HepG2 (cell line): ENCODE results near the gene ICAM2. TPM values are rescaled to one million over a fixed set of nuclear protein-coding genes. Genes with fewer than 3 reads are reported as not detected.

Source experiments
- CEBPG ChIP-seq: IDR thresholded peaks from 2 replicates; pipeline ENCODE4 v1.6.1; 2016
- FIP1L1 ChIP-seq: fragments of 200-400 bp; formaldehyde crosslinking; IDR thresholded peaks from 2 replicates; pipeline ENCODE4 v1.6.1; 2018; ENCODE audit warnings: low read depth, mild to moderate bottlenecking, low read length, moderate library complexity, borderline replicate concordance; ENCODE audit not compliant: insufficient read depth
- GABPA ChIP-seq, 2 experiments: IDR thresholded peaks; 2 replicates each; pipeline ENCODE4 v1.6.1; 2011 to 2016; ENCODE audit warnings: low read depth in 2 of 2, low read length in 1 of 2, missing biosample characterization in 1 of 2, missing genetic modification characterization in 1 of 2
- HNRNPK ChIP-seq: fragments of 200-400 bp; formaldehyde crosslinking; IDR thresholded peaks from 2 replicates; pipeline ENCODE4 v1.6.1; 2018; ENCODE audit warnings: low read length, low read depth, moderate library complexity, mild to moderate bottlenecking; ENCODE audit not compliant: poor library complexity, severe bottlenecking
- SAP130 ChIP-seq: IDR thresholded peaks from 2 replicates; pipeline ENCODE4 v1.6.1; 2016; ENCODE audit warnings: low read depth
- TARDBP ChIP-seq: sonication (generic); formaldehyde crosslinking; IDR thresholded peaks from 2 replicates; pipeline ENCODE4 v1.8.0; 2022; ENCODE audit warnings: mild to moderate bottlenecking, missing genetic modification reagents
- ZNF253 ChIP-seq: sonication (generic); formaldehyde crosslinking; IDR thresholded peaks from 2 replicates; pipeline ENCODE4 v1.8.0; 2022; ENCODE audit warnings: mild to moderate bottlenecking, missing genetic modification reagents, borderline replicate concordance
- polyA plus RNA-seq, 8 experiments: library from polyadenylated mRNA; depleted of rRNA in 3 of 8; stranded (reverse) in 7 of 8; unstranded in 1 of 8; fragments of >200 nt; fragmentation: Illumina TruSeq in 4 of 8; extraction: Trizol in 4 of 8; gene quantifications; 2 replicates each; pipeline versions ENCODE4 v1.2.1 to v1.2.3, GENCODE V29; 2011 to 2016; ENCODE audit warnings: low read depth in 4 of 8, missing spikeins in 1 of 8, mixed read lengths in 1 of 8; ENCODE audit not compliant: insufficient read depth in 1 of 8
- total RNA-seq, 5 experiments: library from RNA; depleted of rRNA; stranded (reverse); fragments of >200 nt; fragmentation: Illumina TruSeq; extraction: Trizol; gene quantifications; 2 replicates each; pipeline ENCODE4 v1.2.3, GENCODE V29; 2016; ENCODE audit warnings: low read depth in 1 of 5
- TF ChIP-seq, protein P1 (sequence below): sonication (generic); formaldehyde crosslinking; IDR thresholded peaks from 2 replicates; pipeline ENCODE4 v1.4.0; 2020; ENCODE audit warnings: mild to moderate bottlenecking, low read depth, missing genetic modification reagents
- TF ChIP-seq, protein P2 (sequence below): sonication (generic); formaldehyde crosslinking; IDR thresholded peaks from 2 replicates; pipeline ENCODE4 v1.4.0; 2020; ENCODE audit warnings: missing genetic modification reagents

Gene ICAM2
- total and polyA plus RNA-seq, 2 of the 13 experiments (the other 11 are each of a cell fraction or from before 2014, with no cell fraction given): 10.9 to 20.8 TPM

GRCh38 chr17:64001763-64002529 lies 18.5 kb downstream of the ICAM2 start (continued):
- TF ChIP-seq, protein P1, sequence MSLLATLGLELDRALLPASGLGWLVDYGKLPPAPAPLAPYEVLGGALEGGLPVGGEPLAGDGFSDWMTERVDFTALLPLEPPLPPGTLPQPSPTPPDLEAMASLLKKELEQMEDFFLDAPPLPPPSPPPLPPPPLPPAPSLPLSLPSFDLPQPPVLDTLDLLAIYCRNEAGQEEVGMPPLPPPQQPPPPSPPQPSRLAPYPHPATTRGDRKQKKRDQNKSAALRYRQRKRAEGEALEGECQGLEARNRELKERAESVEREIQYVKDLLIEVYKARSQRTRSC: no peak
- TF ChIP-seq SAP130 (CRISPR knock-in tag): 0 out of 2 replicates have a peak, but pooled peaks have one; percentile 16
- TF ChIP-seq, protein P2, sequence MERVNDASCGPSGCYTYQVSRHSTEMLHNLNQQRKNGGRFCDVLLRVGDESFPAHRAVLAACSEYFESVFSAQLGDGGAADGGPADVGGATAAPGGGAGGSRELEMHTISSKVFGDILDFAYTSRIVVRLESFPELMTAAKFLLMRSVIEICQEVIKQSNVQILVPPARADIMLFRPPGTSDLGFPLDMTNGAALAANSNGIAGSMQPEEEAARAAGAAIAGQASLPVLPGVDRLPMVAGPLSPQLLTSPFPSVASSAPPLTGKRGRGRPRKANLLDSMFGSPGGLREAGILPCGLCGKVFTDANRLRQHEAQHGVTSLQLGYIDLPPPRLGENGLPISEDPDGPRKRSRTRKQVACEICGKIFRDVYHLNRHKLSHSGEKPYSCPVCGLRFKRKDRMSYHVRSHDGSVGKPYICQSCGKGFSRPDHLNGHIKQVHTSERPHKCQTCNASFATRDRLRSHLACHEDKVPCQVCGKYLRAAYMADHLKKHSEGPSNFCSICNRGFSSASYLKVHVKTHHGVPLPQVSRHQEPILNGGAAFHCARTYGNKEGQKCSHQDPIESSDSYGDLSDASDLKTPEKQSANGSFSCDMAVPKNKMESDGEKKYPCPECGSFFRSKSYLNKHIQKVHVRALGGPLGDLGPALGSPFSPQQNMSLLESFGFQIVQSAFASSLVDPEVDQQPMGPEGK (CRISPR knock-in tag): peak; percentile 70
- peak; percentile 54; the same call in 1 of the 2 replicates for TF ChIP-seq CEBPG (CRISPR knock-in tag)
- TF ChIP-seq HNRNPK: no peak
- no peak for TF ChIP-seq ZNF253 (CRISPR knock-in tag)
- no peak for TF ChIP-seq TARDBP (CRISPR knock-in tag)
- no peak for TF ChIP-seq GABPA (IDR thresholded peaks at IDR 0.05; ENCODE audit: low read depth, low read length)
- peak; percentile 47; the same call in 1 of the 2 replicates for TF ChIP-seq GABPA (CRISPR knock-in tag; IDR thresholded peaks at IDR 0.05; ENCODE audit: low read depth)
- no peak for TF ChIP-seq FIP1L1
